RPMI8226 (cell line): Measurements from ENCODE around the gene ZNF587B.
"Not testable (repeated sequence)": the region's sequence is repeated elsewhere in the genome, so short reads cannot be mapped to it uniquely, and the experiment has no call there.

Experiments
- DNase-seq: peaks from one replicate; pipeline ENCODE4 v3.0.0-alpha.2; 2015

The ZNF587B gene

GRCh38 chr19:57819475-57820148, 10.5 kb upstream of the ZNF587B start:
- DNase-seq, result peak; percentile 94

- DNase-seq, result no peak
Measured at GRCh38 chr19:57820599-57820998, 9.5 kb upstream of the ZNF587B start.

- DNase-seq, result not testable (repeated sequence)
Measured at GRCh38 chr19:57821095-57821494, 9.0 kb upstream of the ZNF587B start.

GRCh38 chr19:57821501-57821900, 8.6 kb upstream of the ZNF587B start:
- DNase-seq, result not testable (repeated sequence)

GRCh38 chr19:57823155-57823554, 6.9 kb upstream of the ZNF587B start:
- not testable (repeated sequence) for DNase-seq

- DNase-seq, result not testable (repeated sequence)
Measured at GRCh38 chr19:57823608-57824007, 6.5 kb upstream of the ZNF587B start.

GRCh38 chr19:57825511-57825910, 4.6 kb upstream of the ZNF587B start:
- DNase-seq, result no peak

GRCh38 chr19:57829316-57829715, 783 bp upstream of the ZNF587B start:
- DNase-seq, result no peak

- DNase-seq, result not testable (repeated sequence)
Measured at GRCh38 chr19:57836991-57837390, 6.9 kb downstream of the ZNF587B start.

- not testable (repeated sequence) for DNase-seq
Measured at GRCh38 chr19:57838622-57839191, 8.6 kb downstream of the ZNF587B start.

GRCh38 chr19:57841122-57841763, 11.1 kb downstream of the ZNF587B start:
- DNase-seq, result no peak

- not testable (repeated sequence) for DNase-seq
Measured at GRCh38 chr19:57847164-57847563, 17.1 kb downstream of the ZNF587B start.

- DNase-seq, result not testable (repeated sequence)
Measured at GRCh38 chr19:57849162-57849665, 19.1 kb downstream of the ZNF587B start.

- peak; percentile 86 for DNase-seq
Measured at GRCh38 chr19:57849666-57850473, 19.8 kb downstream of the ZNF587B start, which contains the start of gene ZNF587. TSS of gene ZNF587 (plus strand) at chr19:57849859. CDS start at chr19:57850039, 180 bp downstream.

- no peak for DNase-seq
Measured at GRCh38 chr19:57850553-57851017, 20.5 kb downstream of the ZNF587B start.

- DNase-seq, result not testable (repeated sequence)
Measured at GRCh38 chr19:57851812-57852603, 21.9 kb downstream of the ZNF587B start.

GRCh38 chr19:57854117-57854516, 24.0 kb downstream of the ZNF587B start:
- not testable (repeated sequence) for DNase-seq

GRCh38 chr19:57862351-57862750, 32.3 kb downstream of the ZNF587B start:
- not testable (repeated sequence) for DNase-seq

GRCh38 chr19:57867868-57868492, 37.9 kb downstream of the ZNF587B start:
- DNase-seq, result no peak

GRCh38 chr19:57869655-57870054, 39.6 kb downstream of the ZNF587B start:
- not testable (repeated sequence) for DNase-seq

GRCh38 chr19:57870225-57870624, 40.1 kb downstream of the ZNF587B start:
- DNase-seq, result no peak
